B cell (primary cell): ENCODE results near the gene ZNF625. TPM values are rescaled to one million over a fixed set of nuclear protein-coding genes. Genes with fewer than 3 reads are reported as not detected.

Experiments used
- ATAC-seq: fragments of 200-7000 bp; cut with Tn5 transposase; one replicate; pipeline ENCODE4 v1.10.0; 2021; ENCODE audit warnings: low read depth, mild to moderate bottlenecking, moderate number of reproducible peaks, moderate library complexity
- CTCF ChIA-PET: fragments of 350-600 bp; sonication (Branson Sonifier 250); formaldehyde crosslinking; loops from one replicate; lab custom pipeline; 2021; ENCODE audit warnings: antibody characterized with exemption, inconsistent platforms; lab: Charles Lee
- POLR2A ChIA-PET: fragments of 350-600 bp; sonication (Branson Sonifier 250); formaldehyde crosslinking; loops from one replicate; lab custom pipeline; 2021; ENCODE audit warnings: antibody characterized with exemption; lab: Charles Lee
- DNase-seq: peaks from one replicate; pipeline ENCODE4 v3.0.0; 2013
- H2AFZ ChIP-seq: 2 replicates; pipeline ENCODE4 v1.6.1; 2012; ENCODE audit warnings: mild to moderate bottlenecking, low read depth, low read length; ENCODE audit not compliant: insufficient read depth, poor library complexity, severe bottlenecking
- H3K27ac ChIP-seq, 2 donors: 1 replicate in 1 of 2; 2 replicates in 1 of 2; pipeline ENCODE4 v1.5.1; 2012 to 2013; ENCODE audit warnings: low read length in 2 of 2, mild to moderate bottlenecking in 2 of 2, moderate library complexity in 1 of 2
- H3K27me3 ChIP-seq, 4 experiments: fragments of 200-600 bp in 1 of 4; sonication (generic) in 1 of 4; replicated peaks in 1 of 4; 1 replicate in 2 of 4; 2 replicates in 2 of 4; pipeline versions ENCODE4 v1.6.1 to v1.7.0; 2013 to 2016; ENCODE audit warnings: low read length in 3 of 4, mild to moderate bottlenecking in 2 of 4, mixed read lengths in 1 of 4, moderate library complexity in 1 of 4; ENCODE audit not compliant: insufficient read depth in 4 of 4, control insufficient read depth in 3 of 4; ENCODE audit errors: control extremely low read depth in 1 of 4
- H3K36me3 ChIP-seq, 2 experiments: replicated peaks in 1 of 2; 1 replicate in 1 of 2; 2 replicates in 1 of 2; pipeline versions ENCODE4 v1.6.1 to v1.7.1; 2013; ENCODE audit warnings: low read length in 1 of 2; ENCODE audit not compliant: insufficient read depth in 2 of 2, control insufficient read depth in 1 of 2; ENCODE audit errors: control extremely low read depth in 1 of 2, extremely low read depth in 1 of 2
- H3K4me1 ChIP-seq, 2 donors: fragments of 200-600 bp in 1 of 2; sonication (generic) in 1 of 2; 1 replicate in 1 of 2; 2 replicates in 1 of 2; pipeline versions ENCODE4 v1.5.1 to v1.6.1; 2013 to 2017; ENCODE audit warnings: low read length in 2 of 2; ENCODE audit not compliant: control insufficient read depth in 2 of 2, insufficient read depth in 2 of 2
- H3K4me2 ChIP-seq: replicated peaks from 2 replicates; pipeline ENCODE3; 2012; ENCODE audit warnings: mild to moderate bottlenecking, low read depth, low read length; ENCODE audit not compliant: poor library complexity, severe bottlenecking
- H3K4me3 ChIP-seq, 5 experiments: fragments of 200-600 bp in 1 of 5; sonication (generic) in 1 of 5; 1 replicate in 3 of 5; 2 replicates in 2 of 5; pipeline versions ENCODE4 v1.5.1 to v1.7.0; 2011 to 2016; ENCODE audit warnings: low read length in 4 of 5, mild to moderate bottlenecking in 4 of 5, low read depth in 2 of 5, control low read depth in 1 of 5, moderate library complexity in 1 of 5; ENCODE audit not compliant: insufficient read depth in 1 of 5; ENCODE audit errors: control extremely low read depth in 1 of 5, extremely low read depth in 1 of 5
- H3K79me2 ChIP-seq: fragments of 200-600 bp; sonication (generic); one replicate; pipeline ENCODE4 v1.6.0; 2016; ENCODE audit warnings: low read length; ENCODE audit not compliant: control insufficient read depth, insufficient read depth
- H3K9ac ChIP-seq: fragments of 200-600 bp; sonication (generic); 2 replicates; pipeline ENCODE4 v1.6.1; 2017; ENCODE audit warnings: mild to moderate bottlenecking, low read length, moderate library complexity
- H3K9me3 ChIP-seq, 3 donors: one replicate each; pipeline versions ENCODE4 v1.6.1 to v1.7.1; 2013; ENCODE audit warnings: low read length in 2 of 3; ENCODE audit not compliant: control insufficient read depth in 2 of 3, insufficient read depth in 1 of 3; ENCODE audit errors: control extremely low read depth in 1 of 3
- H4K20me1 ChIP-seq: 2 replicates; pipeline ENCODE4 v1.6.0; 2012; ENCODE audit warnings: mild to moderate bottlenecking, low read length; ENCODE audit not compliant: insufficient read depth, control insufficient read depth, poor library complexity, severe bottlenecking
- H3K27ac Mint-ChIP-seq: one replicate; pipeline ENCODE4 v1.8.0; 2021; ENCODE audit warnings: mixed read lengths
- H3K27me3 Mint-ChIP-seq: one replicate; pipeline ENCODE4 v1.8.0; 2021; ENCODE audit warnings: mixed read lengths
- H3K4me1 Mint-ChIP-seq: one replicate; pipeline ENCODE4 v1.8.0; 2021; ENCODE audit warnings: mixed read lengths
- H3K4me3 Mint-ChIP-seq: one replicate; pipeline ENCODE4 v1.8.0; 2021; ENCODE audit warnings: mixed read lengths
- H3K9me3 Mint-ChIP-seq: one replicate; pipeline ENCODE4 v1.8.0; 2022; ENCODE audit warnings: mixed read lengths; ENCODE audit not compliant: insufficient read depth
- EZH2 ChIP-seq: IDR thresholded peaks from 2 replicates; pipeline ENCODE4 v1.6.1; 2012; ENCODE audit warnings: borderline replicate concordance, low read depth, mild to moderate bottlenecking, moderate library complexity, low read length; ENCODE audit not compliant: insufficient read depth, poor library complexity, severe bottlenecking
- WGBS: methylation state at CpG from one replicate; pipeline ENCODE4 v1.1.5; 2013; ENCODE audit warnings: missing lambda C conversion rate; ENCODE audit not compliant: insufficient coverage; 5-methylcytosine and 5-hydroxymethylcytosine counted together
- intact Hi-C: fragments of 100-400 bp; cut with micrococcal nuclease; formaldehyde crosslinking; loops from one replicate; pipeline ENCODE4 v1.10.0; 2022
- polyA plus RNA-seq: library from polyadenylated mRNA; depleted of rRNA; stranded (reverse); fragments of >200 nt; gene quantifications from 2 replicates; pipeline ENCODE4 v1.2.3, GENCODE V29; 2012
- total RNA-seq, 2 donors: library from RNA; stranded (reverse); fragments of 120-200 nt in 1 of 2; gene quantifications; 1 replicate in 1 of 2; 2 replicates in 1 of 2; pipeline versions ENCODE4 v1.2.3 to v1.2.4, GENCODE V29; 2013 to 2022
- TF ChIP-seq, protein P1 (sequence below): fragments of 200-600 bp; IDR thresholded peaks from one replicate; pipeline ENCODE4 v1.8.0; 2022; ENCODE audit warnings: antibody characterized with exemption, mild to moderate bottlenecking

ZNF625 gene
- total and polyA plus RNA-seq, 2 donors (not counting 1 experiment from before 2014, with no cell fraction given): 0.60 to 9.8 TPM

- ChIA-PET CTCF (no interaction called here), POLR2A (no interaction called here)
- DNase-seq: no peak
- Mint-ChIP-seq H3K27me3 (no peaks in the 10 kb centered on the region), H3K4me3 (no peak overlapping the region), H3K4me1 (no peaks in the 10 kb centered on the region), H3K9me3 (peaks cover 3% of the 10 kb centered on the region), H3K27ac (no peak overlapping the region)
- Histone ChIP-seq H3K27me3 (no peaks in the 10 kb centered on the region), H2AFZ (no peak overlapping the region), H3K27ac (no peak overlapping the region), H3K9ac (no peak overlapping the region), H3K36me3 (no peaks in the 10 kb centered on the region), H4K20me1 (no peaks in the 10 kb centered on the region), H3K79me2 (no peaks in the 10 kb centered on the region), H3K4me1 (no peaks in the 10 kb centered on the region), H3K4me3 (no peak overlapping the region), H3K9me3 (peaks cover 0 to 4% (median 0%) of the 10 kb centered on the region in 3 donors), H3K4me2 (no peak overlapping the region)
- 86% methylated on average over 4 of the region's 8 CpGs for WGBS
- intact Hi-C loops: no loop called here
- ATAC-seq: no peak
- TF ChIP-seq EZH2: no peak
- TF ChIP-seq, protein P1, sequence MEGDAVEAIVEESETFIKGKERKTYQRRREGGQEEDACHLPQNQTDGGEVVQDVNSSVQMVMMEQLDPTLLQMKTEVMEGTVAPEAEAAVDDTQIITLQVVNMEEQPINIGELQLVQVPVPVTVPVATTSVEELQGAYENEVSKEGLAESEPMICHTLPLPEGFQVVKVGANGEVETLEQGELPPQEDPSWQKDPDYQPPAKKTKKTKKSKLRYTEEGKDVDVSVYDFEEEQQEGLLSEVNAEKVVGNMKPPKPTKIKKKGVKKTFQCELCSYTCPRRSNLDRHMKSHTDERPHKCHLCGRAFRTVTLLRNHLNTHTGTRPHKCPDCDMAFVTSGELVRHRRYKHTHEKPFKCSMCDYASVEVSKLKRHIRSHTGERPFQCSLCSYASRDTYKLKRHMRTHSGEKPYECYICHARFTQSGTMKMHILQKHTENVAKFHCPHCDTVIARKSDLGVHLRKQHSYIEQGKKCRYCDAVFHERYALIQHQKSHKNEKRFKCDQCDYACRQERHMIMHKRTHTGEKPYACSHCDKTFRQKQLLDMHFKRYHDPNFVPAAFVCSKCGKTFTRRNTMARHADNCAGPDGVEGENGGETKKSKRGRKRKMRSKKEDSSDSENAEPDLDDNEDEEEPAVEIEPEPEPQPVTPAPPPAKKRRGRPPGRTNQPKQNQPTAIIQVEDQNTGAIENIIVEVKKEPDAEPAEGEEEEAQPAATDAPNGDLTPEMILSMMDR: no peak
Observed at GRCh38 chr19:12112701-12113100, 43.8 kb downstream of the ZNF625 start.

GRCh38 chr19:12111943-12112637, 44.4 kb downstream of the ZNF625 start:
- intact Hi-C loops: no loop called here
- no peak overlapping the region for H3K4me2 ChIP-seq
- no peak overlapping the region for H3K9ac ChIP-seq
- H3K4me1 Mint-ChIP-seq: no peaks in the 10 kb centered on the region
- H3K4me3 ChIP-seq: no peak overlapping the region
- no peak overlapping the region for H3K4me3 Mint-ChIP-seq
- H3K27ac Mint-ChIP-seq: no peak overlapping the region
- no peaks in the 10 kb centered on the region for H3K4me1 ChIP-seq
- ChIA-PET POLR2A (no interaction called here), CTCF (no interaction called here)
- peaks cover 3% of the 10 kb centered on the region for H3K9me3 Mint-ChIP-seq
- TF ChIP-seq, protein P1: no peak
- TF ChIP-seq EZH2: no peak
- H4K20me1 ChIP-seq: no peaks in the 10 kb centered on the region
- no peak overlapping the region for H2AFZ ChIP-seq
- no peaks in the 10 kb centered on the region for H3K79me2 ChIP-seq
- no peaks in the 10 kb centered on the region for H3K36me3 ChIP-seq
- no peaks in the 10 kb centered on the region for H3K27me3 Mint-ChIP-seq
- H3K27me3 ChIP-seq: no peaks in the 10 kb centered on the region
- WGBS: 97% methylated on average over 4 of the region's 8 CpGs
- DNase-seq (no peak), ATAC-seq (no peak)
- no peaks in the 10 kb centered on the region for H3K9me3 ChIP-seq
- no peak overlapping the region for H3K27ac ChIP-seq
